ENCODE measurements around the gene DAGLB.
"Not testable (repeated sequence)": the region's sequence is repeated elsewhere in the genome, so short reads cannot be mapped to it uniquely, and the experiment has no call there.

Gene DAGLB

DNA sequence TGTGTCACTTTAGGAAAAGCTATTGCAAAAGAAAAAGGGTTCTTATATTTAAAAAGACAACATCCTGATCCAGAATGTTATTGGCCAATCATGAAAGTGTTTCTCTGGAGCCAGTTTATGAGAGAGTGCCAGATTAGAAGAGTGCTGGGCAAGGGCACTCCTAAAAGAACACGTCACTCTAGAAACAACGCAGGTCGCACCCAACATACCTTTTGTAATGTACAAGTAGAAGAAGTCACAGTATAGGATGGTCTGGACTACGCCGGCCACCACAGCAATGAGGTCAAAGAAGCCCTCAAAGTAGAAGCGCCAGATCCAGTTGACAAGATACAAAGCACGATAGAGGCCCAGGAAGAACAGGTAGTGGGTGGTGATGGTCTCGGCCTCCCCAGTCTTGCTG lies 18.1 kb upstream of the DAGLB start:
- peaks cover 81% of the 10 kb centered on the region for H3K36me3 ChIP-seq (ENCODE audit: insufficient read depth, low read length)
- no peak overlapping the region for H3K4me2 ChIP-seq (ENCODE audit: low read length)

DNA sequence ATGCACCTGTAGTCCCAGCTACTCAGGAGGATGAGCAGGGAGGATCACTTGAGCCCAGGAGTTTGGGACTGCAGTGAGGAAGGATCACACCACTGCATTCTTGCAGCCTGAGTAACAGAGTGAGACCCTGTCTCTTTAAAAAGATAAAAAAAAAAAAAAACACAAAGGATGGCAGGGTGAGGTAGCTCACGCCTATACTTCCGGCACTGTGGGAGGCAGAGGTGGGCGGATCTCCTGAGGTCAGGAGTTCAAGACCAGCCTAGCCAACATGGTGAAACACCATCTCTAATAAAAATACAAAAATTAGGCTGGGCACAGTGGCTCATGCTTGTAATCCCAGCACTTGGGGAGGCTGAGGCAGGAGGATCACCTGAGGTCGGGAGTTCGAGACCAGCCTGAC lies 15.9 kb upstream of the DAGLB start:
- H3K9me3 ChIP-seq (ENCODE audit: low read length); H3K27ac ChIP-seq (ENCODE audit: low read depth, low read length, poor library complexity, severe bottlenecking); H2AFZ ChIP-seq (ENCODE audit: low read length); H3K9ac ChIP-seq (ENCODE audit: low read length); H3F3A ChIP-seq (ENCODE audit: insufficient read depth, low read length); H3K79me2 ChIP-seq (ENCODE audit: insufficient read depth, low read length); H3K9me2 ChIP-seq (ENCODE audit: low read depth, low read length); H4K20me1 ChIP-seq (ENCODE audit: insufficient read depth, low read length); H3K4me3 ChIP-seq (ENCODE audit: low read depth, low read length, poor library complexity, severe bottlenecking); H3K4me2 ChIP-seq (ENCODE audit: low read length); H3K27me3 ChIP-seq (ENCODE audit: insufficient read depth, low read length); H3K4me1 ChIP-seq (ENCODE audit: insufficient read depth, low read length, severe bottlenecking): not testable (repeated sequence)
- H3K36me3 ChIP-seq (ENCODE audit: insufficient read depth, low read length) = peaks cover 62% of the 10 kb centered on the region

More for the DNA sequence above, 18.1 kb upstream of the DAGLB start:
- Histone ChIP-seq H3F3A (ENCODE audit: insufficient read depth, low read length) (no peaks in the 10 kb centered on the region), H3K79me2 (ENCODE audit: insufficient read depth, low read length) (no peaks in the 10 kb centered on the region), H3K27ac (ENCODE audit: low read depth, low read length, poor library complexity, severe bottlenecking) (no peak overlapping the region), H3K9ac (ENCODE audit: low read length) (no peak overlapping the region), H2AFZ (ENCODE audit: low read length) (no peak overlapping the region), H4K20me1 (ENCODE audit: insufficient read depth, low read length) (no peaks in the 10 kb centered on the region), H3K4me3 (ENCODE audit: low read depth, low read length, poor library complexity, severe bottlenecking) (no peak overlapping the region), H3K9me3 (ENCODE audit: low read length) (no peaks in the 10 kb centered on the region), H3K4me1 (ENCODE audit: insufficient read depth, low read length, severe bottlenecking) (no peaks in the 10 kb centered on the region), H3K27me3 (ENCODE audit: insufficient read depth, low read length) (no peaks in the 10 kb centered on the region), H3K9me2 (ENCODE audit: low read depth, low read length) (no peaks in the 10 kb centered on the region)
- TF ChIP-seq EZH2 (IDR thresholded peaks at IDR 0.05; ENCODE audit: borderline replicate concordance, low read length) = no peak
- TF ChIP-seq, protein P1, sequence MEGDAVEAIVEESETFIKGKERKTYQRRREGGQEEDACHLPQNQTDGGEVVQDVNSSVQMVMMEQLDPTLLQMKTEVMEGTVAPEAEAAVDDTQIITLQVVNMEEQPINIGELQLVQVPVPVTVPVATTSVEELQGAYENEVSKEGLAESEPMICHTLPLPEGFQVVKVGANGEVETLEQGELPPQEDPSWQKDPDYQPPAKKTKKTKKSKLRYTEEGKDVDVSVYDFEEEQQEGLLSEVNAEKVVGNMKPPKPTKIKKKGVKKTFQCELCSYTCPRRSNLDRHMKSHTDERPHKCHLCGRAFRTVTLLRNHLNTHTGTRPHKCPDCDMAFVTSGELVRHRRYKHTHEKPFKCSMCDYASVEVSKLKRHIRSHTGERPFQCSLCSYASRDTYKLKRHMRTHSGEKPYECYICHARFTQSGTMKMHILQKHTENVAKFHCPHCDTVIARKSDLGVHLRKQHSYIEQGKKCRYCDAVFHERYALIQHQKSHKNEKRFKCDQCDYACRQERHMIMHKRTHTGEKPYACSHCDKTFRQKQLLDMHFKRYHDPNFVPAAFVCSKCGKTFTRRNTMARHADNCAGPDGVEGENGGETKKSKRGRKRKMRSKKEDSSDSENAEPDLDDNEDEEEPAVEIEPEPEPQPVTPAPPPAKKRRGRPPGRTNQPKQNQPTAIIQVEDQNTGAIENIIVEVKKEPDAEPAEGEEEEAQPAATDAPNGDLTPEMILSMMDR (IDR thresholded peaks at IDR 0.05; ENCODE audit: low read length) = no peak

DNA sequence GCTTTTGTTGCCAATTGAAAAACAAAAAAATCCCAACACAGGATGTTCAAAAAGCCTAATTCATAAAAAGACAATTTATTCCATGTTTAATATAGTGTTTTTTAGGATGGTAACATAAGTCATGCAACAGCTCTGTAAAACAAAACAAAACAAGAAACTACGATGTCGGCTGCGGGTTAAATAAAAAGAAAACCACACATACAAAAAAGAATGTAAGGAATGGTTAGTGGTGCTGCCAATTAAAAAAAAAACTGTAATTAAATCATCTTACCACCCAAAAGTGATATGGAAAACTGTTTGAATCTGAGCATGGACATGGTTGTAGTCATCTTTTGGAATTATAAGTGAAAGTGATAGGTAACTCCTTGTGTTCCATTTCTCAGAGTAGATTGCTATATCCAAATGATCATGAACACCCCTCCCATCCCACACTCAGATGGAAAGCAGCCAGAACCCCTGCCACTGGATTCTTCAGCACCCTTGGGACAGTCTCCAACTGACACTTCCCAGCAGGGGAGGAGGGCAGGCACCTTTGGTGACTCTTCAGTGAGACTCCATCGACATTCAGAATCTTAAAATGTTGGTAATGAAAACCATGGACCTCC lies 14.3 kb upstream of the DAGLB start:
- no peaks in the 10 kb centered on the region for H3K4me1 ChIP-seq (ENCODE audit: insufficient read depth, low read length, severe bottlenecking)
- no peaks in the 10 kb centered on the region for H4K20me1 ChIP-seq (ENCODE audit: insufficient read depth, low read length)
- H3K79me2 ChIP-seq (ENCODE audit: insufficient read depth, low read length) = no peaks in the 10 kb centered on the region
- H3K4me2 ChIP-seq (ENCODE audit: low read length) = no peak overlapping the region
- no peak overlapping the region for H2AFZ ChIP-seq (ENCODE audit: low read length)
- no peak overlapping the region for H3K27ac ChIP-seq (ENCODE audit: low read depth, low read length, poor library complexity, severe bottlenecking)
- no peaks in the 10 kb centered on the region for H3K9me2 ChIP-seq (ENCODE audit: low read depth, low read length)
- H3K9me3 ChIP-seq (ENCODE audit: low read length) = no peaks in the 10 kb centered on the region
- no peaks in the 10 kb centered on the region for H3F3A ChIP-seq (ENCODE audit: insufficient read depth, low read length)
- H3K36me3 ChIP-seq (ENCODE audit: insufficient read depth, low read length) = peaks cover 47% of the 10 kb centered on the region
- H3K4me3 ChIP-seq (ENCODE audit: low read depth, low read length, poor library complexity, severe bottlenecking) = no peak overlapping the region
- H3K27me3 ChIP-seq (ENCODE audit: insufficient read depth, low read length) = no peaks in the 10 kb centered on the region
- TF ChIP-seq, protein P1 (IDR thresholded peaks at IDR 0.05; ENCODE audit: low read length) = no peak
- no peak for TF ChIP-seq EZH2 (IDR thresholded peaks at IDR 0.05; ENCODE audit: borderline replicate concordance, low read length)
- H3K9ac ChIP-seq (ENCODE audit: low read length) = no peak overlapping the region

DNA sequence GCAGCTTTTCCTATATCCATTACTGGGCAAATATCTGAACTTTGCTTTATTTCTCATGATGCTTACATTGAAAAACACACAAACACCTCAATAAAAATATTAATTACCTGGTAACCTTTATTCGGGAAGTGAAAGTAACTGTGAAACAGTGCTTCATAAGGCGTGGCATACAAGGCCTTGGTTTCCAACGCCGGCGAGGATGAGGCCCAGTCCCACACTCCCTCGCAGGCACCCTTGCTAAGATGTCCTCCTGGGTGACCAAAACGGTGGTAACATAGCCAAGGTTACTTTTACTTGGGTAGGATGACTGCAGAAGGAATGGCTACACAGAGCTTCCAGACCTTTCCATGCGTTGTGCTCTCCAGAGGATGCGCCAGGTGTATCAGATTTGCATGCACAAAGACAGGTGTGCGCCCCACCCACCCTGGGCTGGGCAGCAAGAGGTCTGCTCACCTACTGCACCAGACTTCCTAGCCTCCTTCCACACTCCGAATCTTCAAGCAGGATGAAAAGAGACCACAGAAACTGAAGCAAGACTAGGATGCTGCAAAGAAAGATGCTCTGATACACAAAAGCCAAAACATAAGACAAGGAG lies 13.3 kb upstream of the DAGLB start:
- Histone ChIP-seq H3K4me3 (ENCODE audit: low read depth, low read length, poor library complexity, severe bottlenecking) (no peak overlapping the region), H3K9me3 (ENCODE audit: low read length) (no peaks in the 10 kb centered on the region), H3K4me2 (ENCODE audit: low read length) (no peak overlapping the region), H3K27me3 (ENCODE audit: insufficient read depth, low read length) (no peaks in the 10 kb centered on the region), H3K79me2 (ENCODE audit: insufficient read depth, low read length) (no peaks in the 10 kb centered on the region), H3K4me1 (ENCODE audit: insufficient read depth, low read length, severe bottlenecking) (no peaks in the 10 kb centered on the region), H3K9ac (ENCODE audit: low read length) (no peak overlapping the region), H3F3A (ENCODE audit: insufficient read depth, low read length) (no peaks in the 10 kb centered on the region), H3K36me3 (ENCODE audit: insufficient read depth, low read length) (peaks cover 38% of the 10 kb centered on the region), H4K20me1 (ENCODE audit: insufficient read depth, low read length) (no peaks in the 10 kb centered on the region), H3K9me2 (ENCODE audit: low read depth, low read length) (no peaks in the 10 kb centered on the region), H2AFZ (ENCODE audit: low read length) (no peak overlapping the region), H3K27ac (ENCODE audit: low read depth, low read length, poor library complexity, severe bottlenecking) (no peak overlapping the region)
- TF ChIP-seq, protein P1 (IDR thresholded peaks at IDR 0.05; ENCODE audit: low read length) = no peak
- no peak for TF ChIP-seq EZH2 (IDR thresholded peaks at IDR 0.05; ENCODE audit: borderline replicate concordance, low read length)

Measured in OCI-LY1 (cell line).